ENCODE measurements around the gene NPVF.

NPVF gene

DNA sequence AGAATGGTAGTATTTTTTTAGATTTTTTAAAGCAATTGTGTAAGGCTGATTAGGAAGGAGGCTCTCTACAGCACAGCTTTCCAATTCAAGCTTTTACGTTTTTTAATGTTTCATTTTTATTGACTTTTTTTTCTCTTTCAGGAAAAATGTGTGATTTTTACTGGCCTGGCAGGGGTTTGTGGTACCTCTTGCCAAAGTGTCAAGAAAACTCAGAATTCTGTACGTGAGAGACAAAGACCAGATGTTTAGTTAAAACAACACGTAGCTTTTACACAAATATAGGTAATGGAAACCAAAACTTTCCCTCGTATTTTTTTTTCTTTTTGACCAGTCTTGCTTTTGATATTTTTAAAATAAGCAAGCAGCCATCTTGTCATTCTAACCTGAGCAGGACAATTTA, 6.0 kb upstream of the NPVF start:
- WGBS: 95% methylated on average over 4 of the region's 4 CpGs

GRCh38 chr7:25223206-25223605, 5.1 kb downstream of the NPVF start:
- H3K27ac ChIP-seq (ENCODE audit: low read depth, low read length): no peak overlapping the region
- WGBS: 93% methylated on average over 3 of the region's 3 CpGs
- H3K9ac ChIP-seq (ENCODE audit: low read depth, low read length): no peak overlapping the region
- H3K9me3 ChIP-seq (ENCODE audit: insufficient read depth, low read depth, low read length): no peaks in the 10 kb centered on the region
- no peaks in the 10 kb centered on the region for H3K4me1 ChIP-seq (ENCODE audit: insufficient read depth, low read length)
- H3K27me3 ChIP-seq (ENCODE audit: insufficient read depth, low read length): no peaks in the 10 kb centered on the region
- H3K4me3 ChIP-seq (ENCODE audit: low read length): no peak overlapping the region
- no peaks in the 10 kb centered on the region for H3K36me3 ChIP-seq (ENCODE audit: insufficient read depth, low read length)

More for the DNA sequence above, 6.0 kb upstream of the NPVF start:
- no peaks in the 10 kb centered on the region for H3K36me3 ChIP-seq (ENCODE audit: insufficient read depth, low read length)
- H3K27me3 ChIP-seq (ENCODE audit: insufficient read depth, low read length): no peaks in the 10 kb centered on the region
- no peaks in the 10 kb centered on the region for H3K4me1 ChIP-seq (ENCODE audit: insufficient read depth, low read length)
- H3K27ac ChIP-seq (ENCODE audit: low read depth, low read length): no peak overlapping the region
- H3K4me3 ChIP-seq (ENCODE audit: low read length): no peak overlapping the region
- no peak overlapping the region for H3K9ac ChIP-seq (ENCODE audit: low read depth, low read length)
- no peaks in the 10 kb centered on the region for H3K9me3 ChIP-seq (ENCODE audit: insufficient read depth, low read depth, low read length)

DNA sequence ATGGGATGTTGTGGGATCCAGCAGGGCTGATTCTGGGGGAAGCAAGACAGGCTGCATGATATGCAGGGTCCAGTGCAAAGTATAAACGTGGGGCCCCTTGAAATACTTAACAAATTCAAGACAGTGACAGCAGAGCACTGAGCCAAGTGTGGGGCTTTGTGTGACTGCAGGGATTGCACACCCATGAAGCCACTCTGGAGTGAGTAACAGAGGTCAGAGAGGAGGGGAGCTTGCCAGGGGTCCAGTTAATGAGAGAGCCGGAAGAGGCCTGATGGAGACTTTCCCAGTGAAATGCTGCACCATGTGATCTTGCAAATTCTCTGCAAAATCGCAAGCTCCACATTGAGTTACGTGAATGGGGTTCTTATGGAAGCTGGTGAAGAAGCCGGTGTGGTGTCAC, 5.6 kb downstream of the NPVF start:
- no peak overlapping the region for H3K4me3 ChIP-seq (ENCODE audit: low read length)
- no peaks in the 10 kb centered on the region for H3K27me3 ChIP-seq (ENCODE audit: insufficient read depth, low read length)
- H3K4me1 ChIP-seq (ENCODE audit: insufficient read depth, low read length): no peaks in the 10 kb centered on the region
- no peaks in the 10 kb centered on the region for H3K9me3 ChIP-seq (ENCODE audit: insufficient read depth, low read depth, low read length)
- WGBS: 92% methylated on average over 5 of the region's 5 CpGs
- H3K36me3 ChIP-seq (ENCODE audit: insufficient read depth, low read length): no peaks in the 10 kb centered on the region
- H3K27ac ChIP-seq (ENCODE audit: low read depth, low read length): no peak overlapping the region
- H3K9ac ChIP-seq (ENCODE audit: low read depth, low read length): no peak overlapping the region

- WGBS: 100% methylated on average over 1 of the region's 2 CpGs
- H3K9ac ChIP-seq (ENCODE audit: low read depth, low read length): no peak overlapping the region
- H3K36me3 ChIP-seq (ENCODE audit: insufficient read depth, low read length): no peaks in the 10 kb centered on the region
- no peaks in the 10 kb centered on the region for H3K4me1 ChIP-seq (ENCODE audit: insufficient read depth, low read length)
- H3K27ac ChIP-seq (ENCODE audit: low read depth, low read length): no peak overlapping the region
- H3K4me3 ChIP-seq (ENCODE audit: low read length): no peak overlapping the region
- H3K27me3 ChIP-seq (ENCODE audit: insufficient read depth, low read length): no peaks in the 10 kb centered on the region
- H3K9me3 ChIP-seq (ENCODE audit: insufficient read depth, low read depth, low read length): no peaks in the 10 kb centered on the region
Observed at GRCh38 chr7:25221009-25221408, 7.3 kb downstream of the NPVF start.

DNA sequence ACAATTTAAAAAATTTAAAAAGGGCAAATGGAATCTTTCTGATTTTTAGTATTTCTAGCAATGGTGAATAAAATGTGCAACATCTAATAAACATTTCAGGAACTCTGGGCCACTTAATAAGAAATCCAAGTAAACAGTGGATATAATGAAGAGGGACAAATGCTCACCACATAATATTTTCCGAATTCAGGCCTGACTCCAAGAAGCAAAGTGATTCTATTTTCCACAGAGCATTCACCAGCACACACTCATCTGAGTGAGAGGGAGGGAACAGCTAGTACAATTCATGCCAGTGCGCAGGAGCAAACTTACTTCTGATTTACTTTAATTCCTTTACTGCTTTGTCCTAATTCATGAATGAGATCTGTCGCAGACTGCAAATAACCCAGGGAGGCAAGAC, 10.1 kb downstream of the NPVF start:
- H3K27ac ChIP-seq (ENCODE audit: low read depth, low read length): no peak overlapping the region
- H3K4me1 ChIP-seq (ENCODE audit: insufficient read depth, low read length): no peaks in the 10 kb centered on the region
- no peak overlapping the region for H3K4me3 ChIP-seq (ENCODE audit: low read length)
- no peak overlapping the region for H3K9ac ChIP-seq (ENCODE audit: low read depth, low read length)
- H3K27me3 ChIP-seq (ENCODE audit: insufficient read depth, low read length): no peaks in the 10 kb centered on the region
- H3K36me3 ChIP-seq (ENCODE audit: insufficient read depth, low read length): no peaks in the 10 kb centered on the region
- H3K9me3 ChIP-seq (ENCODE audit: insufficient read depth, low read depth, low read length): no peaks in the 10 kb centered on the region
- 91% methylated on average over 3 of the region's 3 CpGs for WGBS

DNA sequence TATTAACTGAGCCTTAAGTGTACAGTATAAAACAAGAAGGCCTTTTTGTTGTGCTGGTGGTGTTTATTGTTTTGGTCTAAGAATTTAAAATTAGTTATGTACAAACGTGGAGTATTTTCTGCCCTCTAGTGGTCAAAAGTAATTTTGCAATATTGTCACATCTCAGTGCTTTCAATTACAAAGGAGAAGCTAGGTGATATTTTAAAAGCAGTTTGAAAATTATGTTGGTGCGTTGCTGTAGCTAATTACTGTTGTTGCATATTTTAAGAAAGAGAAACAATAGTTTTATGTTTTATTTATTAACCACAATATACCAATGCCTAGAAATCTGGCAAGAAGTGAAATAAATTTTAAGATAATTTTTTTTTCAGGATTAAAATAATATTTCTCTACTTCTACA, 11.4 kb downstream of the NPVF start:
- H3K9ac ChIP-seq (ENCODE audit: low read depth, low read length): no peak overlapping the region
- H3K4me1 ChIP-seq (ENCODE audit: insufficient read depth, low read length): no peaks in the 10 kb centered on the region
- no peaks in the 10 kb centered on the region for H3K27me3 ChIP-seq (ENCODE audit: insufficient read depth, low read length)
- H3K4me3 ChIP-seq (ENCODE audit: low read length): no peak overlapping the region
- no peaks in the 10 kb centered on the region for H3K36me3 ChIP-seq (ENCODE audit: insufficient read depth, low read length)
- no peaks in the 10 kb centered on the region for H3K9me3 ChIP-seq (ENCODE audit: insufficient read depth, low read depth, low read length)
- no peak overlapping the region for H3K27ac ChIP-seq (ENCODE audit: low read depth, low read length)
- WGBS: 0% methylated on average over 1 of the region's 2 CpGs

DNA sequence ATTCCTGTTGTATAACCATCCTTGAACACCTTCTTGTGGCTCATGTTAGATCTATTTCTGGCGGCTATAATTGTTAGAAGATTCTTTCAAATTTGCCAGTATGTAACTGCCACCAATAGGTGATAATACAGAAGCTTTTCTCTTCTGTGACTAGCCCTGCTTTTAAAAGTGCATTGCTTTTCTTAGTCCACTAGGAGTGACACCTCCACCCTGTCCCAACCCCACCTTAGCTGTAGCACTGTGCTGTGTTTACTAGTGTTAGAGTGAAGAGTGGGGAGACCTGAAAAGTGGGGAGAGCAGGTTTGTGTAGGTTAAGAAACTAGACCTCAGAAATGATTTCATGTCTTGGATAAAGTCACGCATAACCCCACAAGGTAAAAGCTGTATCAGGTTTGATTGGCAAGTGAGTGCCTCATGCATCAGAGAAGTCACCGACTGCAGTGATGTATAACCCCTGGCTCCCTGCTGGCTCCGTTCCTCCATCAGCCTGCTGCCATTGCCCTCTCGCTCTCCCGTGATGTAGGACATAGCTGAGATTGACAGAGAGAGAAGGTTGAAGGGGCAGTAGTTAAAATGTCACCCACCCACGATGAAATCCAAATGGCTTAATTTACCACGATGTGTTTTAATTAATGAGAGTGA, 12.5 kb downstream of the NPVF start:
- Histone ChIP-seq H3K27me3 (ENCODE audit: insufficient read depth, low read length) (no peaks in the 10 kb centered on the region), H3K36me3 (ENCODE audit: insufficient read depth, low read length) (no peaks in the 10 kb centered on the region), H3K4me3 (ENCODE audit: low read length) (no peak overlapping the region), H3K27ac (ENCODE audit: low read depth, low read length) (no peak overlapping the region), H3K4me1 (ENCODE audit: insufficient read depth, low read length) (no peaks in the 10 kb centered on the region), H3K9me3 (ENCODE audit: insufficient read depth, low read depth, low read length) (no peaks in the 10 kb centered on the region), H3K9ac (ENCODE audit: low read depth, low read length) (no peak overlapping the region)
- 78% methylated on average over 8 of the region's 8 CpGs for WGBS

GRCh38 chr7:25208525-25209221, 19.6 kb downstream of the NPVF start:
- no peaks in the 10 kb centered on the region for H3K4me1 ChIP-seq (ENCODE audit: insufficient read depth, low read length)
- no peaks in the 10 kb centered on the region for H3K27me3 ChIP-seq (ENCODE audit: insufficient read depth, low read length)
- no peak overlapping the region for H3K4me3 ChIP-seq (ENCODE audit: low read length)
- WGBS: no CpG with 5 or more reads among the region's 1 CpG
- 0 out of 2 replicates have a peak, but pooled peaks cover 5% of the 10 kb centered on the region for H3K9me3 ChIP-seq (ENCODE audit: insufficient read depth, low read depth, low read length)
- H3K9ac ChIP-seq (ENCODE audit: low read depth, low read length): no peak overlapping the region
- H3K36me3 ChIP-seq (ENCODE audit: insufficient read depth, low read length): no peaks in the 10 kb centered on the region
- H3K27ac ChIP-seq (ENCODE audit: low read depth, low read length): no peak overlapping the region

DNA sequence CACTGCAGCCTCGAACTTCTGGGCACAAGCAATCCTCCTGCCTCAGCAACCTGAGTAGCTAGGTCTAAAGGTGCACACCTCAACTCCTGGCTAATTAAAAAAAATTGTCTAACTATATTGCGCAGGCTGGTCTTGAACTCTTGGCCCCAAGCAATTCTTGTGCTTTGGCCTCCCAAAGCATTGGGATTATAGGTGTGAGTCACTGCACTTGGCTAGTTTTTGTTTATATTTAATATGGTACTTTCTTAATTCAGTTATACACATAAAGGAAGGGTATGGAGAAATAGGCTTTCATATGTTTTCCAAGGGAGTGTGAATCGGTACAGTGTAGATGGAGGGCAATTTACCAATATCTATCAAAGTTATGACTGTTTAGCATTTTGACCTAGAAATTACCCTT, 20.4 kb downstream of the NPVF start:
- no peak overlapping the region for H3K9ac ChIP-seq (ENCODE audit: low read depth, low read length)
- no peak overlapping the region for H3K27ac ChIP-seq (ENCODE audit: low read depth, low read length)
- H3K36me3 ChIP-seq (ENCODE audit: insufficient read depth, low read length): no peaks in the 10 kb centered on the region
- H3K9me3 ChIP-seq (ENCODE audit: insufficient read depth, low read depth, low read length): 0 out of 2 replicates have a peak, but pooled peaks cover 5% of the 10 kb centered on the region
- no peak overlapping the region for H3K4me3 ChIP-seq (ENCODE audit: low read length)
- 89% methylated on average over 2 of the region's 3 CpGs for WGBS
- no peaks in the 10 kb centered on the region for H3K4me1 ChIP-seq (ENCODE audit: insufficient read depth, low read length)
- H3K27me3 ChIP-seq (ENCODE audit: insufficient read depth, low read length): no peaks in the 10 kb centered on the region

GRCh38 chr7:25206765-25207164, 21.5 kb downstream of the NPVF start:
- 0 out of 2 replicates have a peak, but pooled peaks cover 5% of the 10 kb centered on the region for H3K9me3 ChIP-seq (ENCODE audit: insufficient read depth, low read depth, low read length)
- H3K4me1 ChIP-seq (ENCODE audit: insufficient read depth, low read length): no peaks in the 10 kb centered on the region
- no peak overlapping the region for H3K4me3 ChIP-seq (ENCODE audit: low read length)
- no peaks in the 10 kb centered on the region for H3K27me3 ChIP-seq (ENCODE audit: insufficient read depth, low read length)
- H3K27ac ChIP-seq (ENCODE audit: low read depth, low read length): no peak overlapping the region
- no peak overlapping the region for H3K9ac ChIP-seq (ENCODE audit: low read depth, low read length)
- H3K36me3 ChIP-seq (ENCODE audit: insufficient read depth, low read length): no peaks in the 10 kb centered on the region
- 88% methylated on average over 3 of the region's 3 CpGs for WGBS

DNA sequence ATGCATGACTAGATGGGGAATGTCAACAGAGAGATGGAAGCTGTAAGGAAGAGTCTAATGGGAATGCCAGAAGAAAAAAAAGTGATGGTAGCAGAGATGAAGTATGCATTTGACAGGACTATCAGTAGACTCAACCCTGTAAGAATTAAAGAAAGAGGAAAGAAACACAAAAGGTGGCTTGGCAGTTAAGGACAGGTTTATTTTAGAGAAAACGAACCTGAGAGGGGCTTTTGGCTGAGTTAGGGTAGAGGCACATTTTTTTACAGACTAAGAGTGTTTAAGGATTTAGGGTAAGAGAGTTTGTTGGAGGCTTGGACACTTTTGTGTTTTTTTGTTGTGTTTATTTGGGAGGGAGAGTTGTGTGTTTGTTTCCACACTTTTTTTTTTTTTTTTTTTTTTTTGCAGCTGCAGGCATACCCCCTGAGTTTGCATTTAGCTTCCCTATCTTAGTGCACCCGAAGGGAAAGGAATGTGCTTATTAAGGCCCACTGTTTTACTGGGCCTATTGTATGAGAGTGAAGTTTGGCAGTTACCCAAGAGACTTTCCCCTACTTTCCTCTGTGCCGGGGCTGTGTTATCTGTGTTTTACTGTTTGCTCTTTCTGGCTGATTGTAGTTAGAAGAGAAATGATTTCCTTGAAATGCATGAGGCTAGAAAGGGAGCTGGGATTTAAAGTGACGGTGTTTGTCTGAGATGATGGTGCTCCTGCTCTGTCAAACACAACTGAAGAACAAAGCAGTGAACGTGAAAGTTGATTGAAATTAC, 32.0 kb downstream of the NPVF start:
- Histone ChIP-seq H3K9me3 (ENCODE audit: insufficient read depth, low read depth, low read length) (peaks cover 14% of the 10 kb centered on the region), H3K4me1 (ENCODE audit: insufficient read depth, low read length) (no peaks in the 10 kb centered on the region), H3K36me3 (ENCODE audit: insufficient read depth, low read length) (no peaks in the 10 kb centered on the region), H3K9ac (ENCODE audit: low read depth, low read length) (no peak overlapping the region), H3K4me3 (ENCODE audit: low read length) (no peak overlapping the region), H3K27ac (ENCODE audit: low read depth, low read length) (no peak overlapping the region), H3K27me3 (ENCODE audit: insufficient read depth, low read length) (no peaks in the 10 kb centered on the region)
- WGBS: 79% methylated on average over 5 of the region's 5 CpGs

All from HUES64 (cell line).